Ammon's horn (tissue), 1 donor: ENCODE measurements around the gene TPPP3.

ENCODE experiments used
- DNase-seq: peaks from one replicate; pipeline ENCODE4 v3.0.0-alpha.2; 2016; ENCODE audit warnings: low spot score

The TPPP3 gene

DNA sequence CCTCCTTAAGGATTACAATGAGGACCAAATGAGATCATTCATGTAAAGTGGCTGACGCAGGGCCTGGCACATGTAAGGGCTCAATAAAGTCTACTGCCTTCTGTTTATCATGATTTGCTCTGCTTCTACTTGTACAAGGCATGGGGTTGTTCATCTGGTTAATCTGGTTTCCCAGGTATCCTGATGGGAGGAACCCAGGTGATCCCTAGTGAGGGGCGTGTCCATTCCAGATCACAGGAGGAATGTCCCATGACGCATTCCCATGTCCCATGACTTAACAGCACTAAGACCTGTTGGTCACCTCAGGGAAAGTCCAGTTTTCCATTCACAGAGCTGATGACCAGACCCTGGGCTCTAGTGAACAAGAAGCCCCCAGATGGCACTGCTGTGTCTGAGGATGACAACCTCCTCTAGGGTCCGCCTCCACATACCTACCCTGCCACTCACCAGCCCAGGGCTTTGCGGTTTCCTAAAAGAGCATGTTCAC is 11.5 kb upstream of the TPPP3 start:
- no peak for DNase-seq

DNA sequence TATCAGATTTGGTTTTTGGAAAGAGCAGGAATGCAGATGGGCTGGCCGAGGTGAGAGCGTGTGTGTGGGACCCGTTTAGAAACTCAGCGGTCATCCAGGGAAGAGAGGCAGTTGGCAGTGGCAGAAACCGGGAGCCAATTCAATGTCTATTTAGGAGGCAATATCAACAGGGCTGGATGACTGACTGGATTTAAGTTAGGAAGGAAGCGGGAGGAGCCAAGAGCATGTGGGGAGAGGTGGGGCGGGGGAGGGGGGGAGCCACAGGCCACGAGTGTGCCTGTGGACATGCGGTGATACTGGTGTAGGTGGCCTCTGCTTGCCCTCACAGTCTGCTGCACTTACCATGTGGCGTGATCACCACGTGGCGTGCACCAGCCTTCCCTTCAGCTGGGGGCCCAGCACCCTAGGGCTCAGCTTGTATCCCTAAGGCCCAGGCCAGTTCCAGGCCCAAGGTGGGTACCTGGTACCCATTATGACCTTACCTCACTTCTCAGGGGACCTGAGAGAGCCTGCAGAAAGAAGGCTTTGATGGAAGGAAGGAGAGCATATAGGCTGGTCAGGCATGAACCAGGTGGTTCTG is 10.8 kb upstream of the TPPP3 start:
- no peak for DNase-seq

DNA sequence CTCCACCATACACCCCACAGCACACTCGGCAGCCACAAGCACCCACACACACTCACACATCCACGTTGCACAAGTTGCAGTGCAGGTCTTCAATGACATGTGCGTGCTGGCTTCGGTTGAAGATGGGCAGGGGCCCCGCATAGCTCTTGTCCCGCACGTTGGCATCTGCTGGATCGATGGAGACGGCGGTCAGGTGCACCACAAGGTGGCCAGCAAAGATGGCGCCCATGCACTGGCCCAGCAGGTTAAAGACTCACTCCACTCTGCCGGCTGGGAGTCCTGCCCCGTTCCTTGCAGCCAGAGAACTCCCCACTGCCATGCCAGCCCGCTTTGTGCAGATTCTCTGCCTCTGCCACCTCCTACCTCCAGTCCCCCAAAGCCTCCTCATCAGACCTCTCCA is 7.6 kb upstream of the TPPP3 start:
- DNase-seq = no peak

DNA sequence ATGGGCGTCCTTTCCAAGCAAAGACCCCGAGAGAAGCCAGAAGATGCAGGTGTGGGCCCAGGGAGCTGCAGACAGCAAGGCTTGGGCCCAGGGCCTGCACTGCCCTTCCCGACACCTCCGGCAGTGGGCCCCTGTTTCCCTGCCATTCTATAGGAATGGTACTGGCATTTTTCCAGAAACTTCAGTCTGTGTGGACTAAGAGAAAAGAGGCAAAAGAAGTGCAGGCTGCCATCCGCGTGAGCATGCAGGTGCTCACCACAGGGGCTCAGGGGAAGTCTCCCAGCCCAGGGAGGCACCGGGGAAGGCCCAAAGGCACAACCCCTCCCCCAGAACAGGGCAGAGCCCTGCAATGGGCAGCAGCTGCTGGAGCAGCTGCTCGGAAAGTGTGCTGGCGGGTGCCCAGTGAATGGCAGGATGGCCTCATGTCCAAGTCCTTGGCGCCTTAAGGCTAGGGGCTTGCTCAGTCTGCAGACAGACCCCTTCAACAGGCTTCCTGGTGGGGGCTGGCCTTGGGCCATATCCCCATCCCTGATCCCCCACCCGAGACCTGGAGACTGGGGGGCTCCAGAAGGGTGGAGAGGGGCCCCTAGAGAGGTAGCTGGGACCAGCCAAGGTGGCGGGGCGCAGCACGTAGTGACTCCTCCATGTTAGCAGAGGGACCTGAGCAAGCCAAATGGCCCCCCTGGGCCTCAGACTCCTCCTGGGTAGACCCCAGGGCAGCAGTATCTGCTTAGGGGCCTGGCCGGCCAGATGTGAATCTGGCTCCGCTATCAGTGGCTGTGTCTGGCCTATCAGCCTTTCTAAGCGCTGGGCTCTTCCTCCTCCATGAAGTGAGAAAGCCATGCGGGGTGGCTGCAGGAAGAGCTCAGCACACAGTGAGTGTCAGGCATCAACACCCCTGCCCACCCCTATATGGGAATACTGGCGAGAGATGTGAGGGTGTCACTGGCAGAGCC is 6.7 kb upstream of the TPPP3 start:
- DNase-seq = no peak

DNA sequence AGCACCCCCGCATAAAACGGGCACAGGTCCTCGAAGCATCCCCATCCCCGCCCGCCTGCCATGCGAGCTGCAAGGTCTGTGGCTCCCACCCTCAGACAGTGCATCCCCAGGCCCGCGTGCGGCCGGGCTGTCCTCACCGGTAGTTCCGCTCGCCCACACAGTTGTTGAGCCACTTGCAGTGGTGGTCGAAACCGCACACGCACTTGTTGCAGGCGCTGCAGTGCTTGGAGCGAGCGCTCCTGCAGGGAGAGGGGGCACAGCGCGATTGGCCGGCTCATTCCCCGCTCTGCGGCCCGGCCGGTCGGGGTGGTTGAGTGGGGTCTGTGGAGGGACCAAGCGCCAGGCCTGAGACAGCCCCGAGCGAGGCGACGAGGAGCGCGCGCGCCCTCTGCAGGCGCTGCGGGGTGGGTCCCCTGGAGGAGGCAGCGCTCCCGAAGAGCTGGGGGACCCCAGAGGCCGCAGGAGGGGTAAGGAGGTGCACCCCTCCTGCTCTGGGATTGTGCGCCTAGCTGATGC is 6.0 kb upstream of the TPPP3 start:
- peak; percentile 57 for DNase-seq

DNA sequence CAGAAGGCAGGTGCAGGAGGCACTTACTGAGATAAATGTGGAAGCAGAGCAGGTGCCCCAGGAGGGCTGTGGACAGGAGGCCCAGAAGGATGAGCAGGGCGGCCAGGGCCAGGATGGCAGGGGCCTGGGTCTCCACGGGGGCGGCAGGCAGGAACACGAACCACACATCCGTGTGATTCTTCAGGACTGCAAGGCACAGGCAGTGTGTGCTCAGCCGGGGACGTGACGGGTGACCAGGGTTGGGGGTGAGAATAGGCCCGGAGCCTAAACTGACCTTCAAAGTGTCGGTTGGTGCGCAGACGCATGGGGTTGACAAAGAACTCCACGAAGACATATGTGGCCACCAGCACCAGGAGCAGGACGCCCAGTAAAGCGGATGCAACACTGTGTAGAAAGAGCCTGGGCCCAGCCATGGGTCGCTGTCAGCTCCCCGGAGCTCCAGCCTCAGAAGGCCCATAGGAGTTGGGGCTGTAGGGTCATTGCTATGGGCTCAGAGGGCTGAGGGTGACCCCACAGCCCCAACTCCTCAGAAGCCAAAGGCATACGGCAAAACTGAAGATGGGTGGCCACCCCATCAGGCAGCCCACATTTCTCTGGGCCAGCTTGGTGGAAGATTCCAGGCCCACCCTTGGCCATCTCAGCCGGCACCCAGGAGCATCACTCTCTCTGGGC is 5.4 kb upstream of the TPPP3 start:
- no peak for DNase-seq

DNA sequence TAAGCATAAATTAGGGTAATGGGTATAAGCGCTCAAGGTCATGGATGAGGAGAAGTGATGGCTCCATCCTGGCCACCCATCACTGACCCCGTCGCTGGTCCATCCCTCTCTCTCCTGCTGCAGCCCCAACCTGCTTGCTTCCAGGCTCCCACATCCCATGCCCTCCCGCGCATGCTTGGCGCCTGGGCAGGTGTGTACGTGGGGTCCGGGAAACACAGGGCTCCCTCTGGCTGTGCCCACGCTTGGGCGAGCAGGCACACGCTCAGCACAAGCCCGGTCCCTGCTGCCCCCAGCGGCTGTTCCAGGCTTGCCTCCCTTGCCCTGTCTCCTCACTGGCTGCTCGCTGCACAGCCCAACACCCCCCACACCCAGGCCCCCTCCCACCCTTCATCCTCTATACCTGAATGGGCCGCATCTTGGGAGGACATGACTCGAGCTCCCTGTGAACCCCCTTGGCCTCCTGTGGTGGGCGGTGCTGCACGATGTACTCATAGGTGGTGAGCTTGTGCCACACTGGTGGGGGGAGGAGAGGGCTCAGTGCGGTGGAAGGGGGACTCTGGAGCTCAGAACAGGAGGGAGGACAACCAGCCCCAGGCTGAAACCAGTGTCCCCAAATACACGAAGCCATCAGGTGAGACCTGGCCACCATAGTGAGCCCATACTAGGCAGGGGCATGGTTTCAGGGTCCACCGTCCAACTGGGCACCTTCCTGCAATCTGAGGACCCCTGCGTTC is 4.7 kb upstream of the TPPP3 start:
- DNase-seq = no peak

DNA sequence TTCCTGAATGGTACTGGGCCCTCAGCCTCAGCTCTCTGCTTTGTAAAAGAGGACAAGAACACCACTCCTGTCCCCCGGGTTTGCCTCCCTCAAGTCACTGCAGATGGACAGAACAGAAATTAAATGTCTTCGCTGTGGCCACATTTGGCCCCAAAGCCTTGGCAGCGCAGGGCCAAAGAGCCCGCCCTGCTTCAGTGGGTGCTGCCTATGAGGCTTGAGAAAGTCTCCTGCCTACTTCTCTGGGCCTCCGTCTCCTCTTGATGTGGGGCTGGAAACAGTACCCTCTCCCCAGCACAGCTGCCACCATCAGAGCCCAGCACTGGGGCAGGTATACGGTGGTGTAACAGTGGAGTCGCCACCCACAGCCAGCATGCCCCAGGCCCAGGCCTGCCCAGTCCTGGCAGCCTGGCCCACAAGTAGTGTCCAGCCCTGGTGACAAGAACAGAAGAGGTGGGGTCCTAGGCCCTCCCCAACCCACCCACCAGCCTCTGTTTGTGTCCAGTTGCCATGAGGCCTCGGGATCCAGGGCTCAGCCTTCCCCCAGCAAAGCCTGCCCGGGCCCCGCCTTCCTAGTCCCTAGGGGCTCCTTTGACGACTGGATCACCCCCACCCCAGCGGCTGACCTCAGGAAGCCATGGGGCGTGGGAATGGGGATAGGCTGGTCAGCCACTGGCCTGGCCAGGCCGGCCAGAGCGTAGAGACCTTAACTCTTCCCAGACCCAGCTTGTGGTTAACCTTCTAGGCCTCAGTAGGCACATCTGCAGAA is 3.9 kb upstream of the TPPP3 start:
- no peak for DNase-seq

DNA sequence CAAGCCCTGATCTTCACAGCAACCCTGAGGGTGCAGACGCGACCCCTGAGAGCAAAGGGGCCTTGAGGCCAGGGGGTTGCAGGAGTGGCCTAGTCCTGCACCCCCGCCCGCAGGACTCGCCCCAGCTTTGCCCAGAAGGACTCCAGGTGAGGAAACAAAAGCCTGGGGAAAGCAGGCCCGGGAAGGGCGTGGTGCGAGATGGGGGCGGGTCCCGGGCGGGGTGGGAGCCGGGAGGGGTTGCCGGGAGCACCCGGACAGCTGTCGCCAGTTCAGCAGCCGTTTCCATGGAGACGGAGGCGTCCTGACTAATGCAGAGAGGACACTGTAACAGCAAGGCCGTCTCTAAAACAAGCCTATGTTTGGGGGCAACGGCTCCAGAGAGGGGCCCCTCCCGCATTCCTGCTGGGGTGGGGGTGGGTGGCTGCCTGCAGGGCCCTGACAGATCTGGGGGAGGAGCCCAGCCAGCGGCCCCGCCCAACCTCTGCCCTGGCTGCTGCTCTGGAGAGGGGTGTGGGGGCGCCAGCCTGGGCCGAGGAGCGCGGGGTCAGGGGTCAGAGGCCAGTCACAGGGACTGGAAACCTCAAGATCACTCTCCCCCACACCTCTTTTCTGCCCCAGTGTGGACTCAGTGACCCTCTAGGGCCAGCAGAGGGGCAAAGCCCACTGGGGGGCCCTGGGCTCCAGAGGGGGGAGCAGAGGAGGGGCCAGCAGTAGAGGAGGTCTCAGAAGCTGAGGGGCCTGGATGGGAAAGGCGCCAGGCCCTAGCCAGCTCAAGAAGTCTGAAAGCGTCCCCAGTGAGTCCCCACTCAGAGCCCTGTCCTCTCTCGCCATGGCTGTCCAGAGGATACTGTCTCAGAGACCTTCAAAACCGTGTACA is 3.1 kb upstream of the TPPP3 start:
- peak; percentile 69 for DNase-seq

DNA sequence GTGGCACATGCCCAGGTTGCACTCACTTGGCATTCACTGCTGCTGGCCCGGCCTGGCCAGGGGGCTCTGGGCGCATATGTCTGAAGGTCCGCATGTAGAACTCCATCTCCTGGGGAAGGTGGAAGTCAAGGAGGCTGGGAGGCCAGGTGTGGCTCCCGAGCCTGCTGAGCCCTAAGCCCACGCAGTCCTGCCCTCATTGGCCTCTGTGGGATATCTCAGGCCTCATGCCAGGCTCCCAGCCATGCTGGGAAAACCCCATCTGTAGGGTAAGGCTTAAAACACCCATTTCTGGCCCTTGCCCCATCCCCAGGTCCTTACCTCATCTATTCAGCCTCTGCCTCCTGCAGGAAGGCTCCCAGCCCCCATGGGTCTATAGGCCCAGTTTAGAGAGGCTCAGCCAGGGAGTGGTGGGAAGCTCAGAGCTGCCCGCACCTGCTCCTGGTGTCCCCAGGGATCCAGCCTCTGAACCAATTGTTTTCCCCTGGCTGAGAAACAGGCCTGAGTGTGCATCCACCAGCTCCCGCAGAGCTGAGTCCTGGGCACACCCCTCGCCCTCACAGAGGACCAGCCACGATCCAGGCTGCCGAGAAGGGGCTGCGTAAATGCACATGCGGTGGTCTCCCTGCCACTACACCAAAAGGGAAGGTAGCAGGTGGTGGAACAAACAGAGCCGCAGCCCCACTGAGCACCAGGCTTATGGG is 2.3 kb upstream of the TPPP3 start:
- DNase-seq = no peak

DNA sequence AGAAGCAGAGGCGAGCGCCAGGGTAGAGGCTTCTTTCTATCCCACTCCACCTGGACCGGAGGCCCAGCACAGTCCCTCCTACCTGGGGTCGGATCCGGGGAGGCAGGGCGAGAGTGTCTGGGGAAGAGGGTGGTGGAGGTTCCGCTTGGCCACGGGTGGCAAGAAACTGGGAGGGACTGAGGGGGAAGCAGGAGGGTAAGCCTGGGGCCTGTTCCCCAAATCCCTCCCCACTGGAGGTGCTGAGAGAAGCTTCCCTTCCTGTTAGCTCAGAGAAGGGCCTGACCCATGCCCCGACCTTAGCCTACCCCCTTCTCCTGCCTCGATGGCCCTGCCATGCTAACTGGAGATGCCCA is 1.8 kb upstream of the TPPP3 start:
- no peak for DNase-seq

DNA sequence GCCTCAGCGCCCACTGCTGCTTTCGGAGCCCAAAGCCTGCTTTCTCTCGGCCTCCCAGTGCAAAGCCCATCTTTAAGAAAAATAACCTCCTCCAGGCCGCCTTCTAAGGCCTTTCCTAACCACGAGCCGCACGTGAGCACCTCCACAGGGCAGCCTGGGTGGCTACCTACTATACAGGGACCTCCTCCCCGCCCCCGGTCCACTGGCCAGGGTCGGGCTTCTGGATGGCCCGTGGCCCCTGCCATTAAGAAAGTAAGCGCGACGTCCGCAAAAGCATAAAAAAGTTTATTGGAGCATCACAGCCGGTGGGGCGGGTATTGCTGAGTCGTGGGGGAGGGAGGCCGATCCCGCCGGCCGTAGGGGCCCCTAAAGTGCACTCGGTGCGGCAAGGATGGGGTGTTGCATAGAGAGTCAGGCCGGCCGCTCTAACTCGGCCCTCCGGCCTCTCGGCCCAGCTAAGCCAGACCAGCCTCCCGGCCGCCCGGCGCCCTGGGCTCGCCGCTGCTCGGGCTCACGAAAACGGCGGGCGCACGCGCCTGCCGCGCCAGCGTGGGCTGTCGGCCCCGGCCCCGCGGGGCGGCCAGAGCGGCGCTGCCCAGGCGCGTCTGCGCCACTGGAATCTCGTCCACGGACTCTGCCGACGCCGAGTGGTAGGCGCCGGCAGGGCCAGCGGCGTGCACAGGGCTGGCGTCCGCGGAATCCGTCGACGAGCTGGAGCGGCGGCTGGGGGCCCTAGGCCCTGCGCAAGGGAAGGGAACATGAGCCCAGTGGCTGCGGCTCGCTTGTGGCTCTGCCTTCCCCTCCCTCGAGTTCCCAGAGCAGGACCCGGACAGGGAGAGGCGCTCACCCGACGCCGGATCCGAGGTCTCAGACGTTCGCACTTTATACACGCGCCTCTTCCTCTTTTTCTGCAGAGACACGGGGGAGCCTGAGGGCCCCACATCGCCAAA is 1.1 kb upstream of the TPPP3 start:
- no peak for DNase-seq

DNA sequence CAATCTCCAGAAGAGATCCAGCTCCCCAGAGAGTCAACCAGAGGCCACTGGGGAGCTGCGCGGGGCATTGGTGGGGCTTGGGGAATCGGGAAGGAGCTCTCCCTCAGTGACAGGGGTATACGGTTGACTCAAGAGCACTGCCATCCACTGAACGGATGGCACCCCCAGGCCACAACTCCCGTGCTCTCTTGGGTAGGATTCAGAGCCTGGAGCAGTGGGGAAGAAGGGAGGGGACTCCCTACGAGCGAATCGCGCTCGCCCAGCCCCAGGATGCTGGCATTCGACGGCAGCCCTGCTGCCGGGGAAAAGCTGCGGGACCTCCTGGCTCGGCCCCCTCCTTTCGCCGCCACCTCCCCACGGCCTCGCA is 473 bp upstream of the TPPP3 start:
- no peak for DNase-seq

DNA sequence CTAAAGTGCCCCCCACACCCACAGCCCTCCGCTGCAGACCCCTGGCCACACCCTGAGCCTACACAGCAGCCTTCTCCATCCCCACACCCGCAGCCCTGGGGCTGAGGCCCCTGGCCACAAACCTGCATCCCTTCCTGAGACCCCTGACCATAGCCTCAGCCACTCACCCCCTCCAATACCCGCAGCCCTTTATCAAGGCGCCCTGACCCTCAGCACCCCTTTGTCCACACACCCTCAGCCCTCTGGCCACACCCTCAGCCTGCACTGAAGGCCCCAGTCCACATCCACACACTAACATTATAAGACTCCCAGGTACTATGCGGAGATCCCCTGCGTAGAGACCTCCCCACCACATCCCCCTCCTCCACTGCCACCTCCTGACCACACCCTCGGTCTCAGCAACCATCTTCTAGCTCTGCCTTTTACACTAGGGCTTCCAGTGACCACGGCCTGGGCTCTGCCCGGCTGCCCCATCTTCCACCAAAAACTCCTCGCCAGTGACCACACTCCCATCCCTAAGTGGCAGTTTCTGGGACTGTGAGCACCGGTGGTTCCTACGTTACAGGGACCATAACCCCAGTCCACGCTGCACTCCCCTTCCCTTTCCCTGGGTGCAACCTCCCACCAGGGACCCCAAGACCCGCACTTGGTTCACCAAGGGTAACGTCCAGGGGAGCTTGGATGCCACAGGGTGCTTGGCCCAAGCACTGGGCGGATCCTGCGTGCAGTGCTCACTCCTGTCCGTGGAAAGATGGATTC is 818 bp downstream of the TPPP3 start:
- no peak for DNase-seq

DNA sequence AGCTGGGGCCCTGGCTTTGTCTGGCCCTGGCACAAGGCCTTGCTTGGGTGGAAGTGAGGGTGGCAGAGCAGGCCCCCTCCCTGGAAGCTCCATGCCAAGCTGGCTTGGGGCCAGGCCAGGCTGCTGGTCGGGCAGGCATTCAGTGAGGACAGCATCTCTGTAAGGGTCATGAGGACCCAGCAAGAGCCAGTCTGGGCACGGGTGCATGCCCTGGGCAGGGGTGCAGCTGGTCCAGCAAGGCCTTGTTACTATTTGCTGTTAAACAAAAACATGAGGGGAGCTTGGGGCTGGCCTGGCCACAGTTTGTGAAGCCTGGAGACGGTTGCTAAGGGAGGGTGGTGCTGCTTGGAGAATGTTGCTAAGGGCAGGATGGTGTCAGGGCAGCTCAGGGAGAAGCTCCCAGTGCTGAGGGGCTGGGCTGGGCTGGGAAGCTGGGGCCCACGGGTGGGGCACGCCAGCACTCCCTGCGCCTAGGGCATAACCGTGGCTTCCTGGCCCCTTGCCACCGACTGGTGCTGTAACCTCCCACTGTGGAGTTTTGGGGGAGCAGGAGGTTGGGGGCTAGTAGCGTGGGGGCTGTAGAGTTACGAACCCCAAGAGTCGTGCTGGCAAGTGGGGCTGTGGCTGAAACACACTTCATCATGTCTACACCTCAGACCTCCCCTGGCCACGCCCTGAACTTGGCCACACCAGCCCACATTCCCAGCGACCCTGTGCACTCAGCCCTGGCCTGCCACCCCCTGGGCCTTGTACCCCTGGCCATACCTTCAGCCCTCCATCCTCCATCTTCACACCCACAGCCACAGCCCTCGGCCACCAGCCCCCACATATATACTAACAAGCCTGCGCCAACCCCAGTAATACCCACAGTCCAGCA is 1.6 kb downstream of the TPPP3 start:
- peak; percentile 97 for DNase-seq

DNA sequence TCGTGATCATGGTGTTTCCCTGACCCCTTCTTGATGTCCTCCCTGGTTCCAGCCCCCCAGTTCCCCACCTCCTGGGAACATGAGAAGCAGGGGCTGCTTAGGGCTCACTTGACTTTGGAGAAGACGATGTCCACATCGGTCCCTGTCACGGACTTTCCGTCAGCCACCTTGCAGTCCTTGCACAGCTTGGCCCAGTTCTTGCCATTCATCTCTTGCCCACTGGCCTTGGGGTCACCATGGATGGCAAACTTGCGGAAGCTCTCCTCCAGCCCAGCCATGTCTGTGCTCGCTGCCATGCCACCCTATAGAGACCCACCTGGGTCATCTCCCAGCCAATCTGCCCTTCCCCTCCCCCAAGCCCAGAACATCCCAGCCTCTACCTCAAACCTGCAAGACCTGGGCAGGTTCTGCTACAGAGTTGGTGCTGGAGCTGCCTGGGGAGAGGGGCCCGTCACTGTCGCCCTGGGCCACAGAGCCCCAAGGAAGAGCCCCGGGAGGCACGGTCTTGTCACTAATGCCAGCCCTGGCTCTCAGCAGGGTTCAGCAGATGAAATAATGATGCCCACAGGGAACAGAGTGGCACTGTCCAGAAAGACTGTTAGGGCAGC is 2.4 kb downstream of the TPPP3 start:
- DNase-seq = peak; percentile 41
